MG63 (cell line): ENCODE results near the gene MCTP1. TPM values are rescaled to one million over a fixed set of nuclear protein-coding genes. Genes with fewer than 3 reads are reported as not detected.

Experiments
- DNase-seq: peaks from one replicate; pipeline ENCODE4 v3.0.0-alpha.2; 2020
- H3K27me3 ChIP-seq: fragments of 250-450 bp; sonication (Bioruptor Pico); 2 replicates; pipeline ENCODE4 v1.5.1; 2020; ENCODE audit warnings: mild to moderate bottlenecking, moderate library complexity
- H3K36me3 ChIP-seq: fragments of 250-450 bp; sonication (Bioruptor Pico); 2 replicates; pipeline ENCODE4 v1.5.1; 2020; ENCODE audit warnings: mild to moderate bottlenecking, moderate library complexity
- H3K4me3 ChIP-seq: fragments of 250-450 bp; sonication (Bioruptor Pico); 2 replicates; pipeline ENCODE4 v1.5.1; 2020; ENCODE audit warnings: mild to moderate bottlenecking, moderate library complexity
- H3K9me3 ChIP-seq: fragments of 250-450 bp; sonication (Bioruptor Pico); 2 replicates; pipeline ENCODE4 v1.5.1; 2020; ENCODE audit warnings: mild to moderate bottlenecking, moderate library complexity
- total RNA-seq: library from RNA; depleted of rRNA; stranded (reverse); fragments of >200 nt; shearing (Covaris generic); gene quantifications from 2 replicates; pipeline ENCODE4 v1.2.3, GENCODE V29; 2014; ENCODE audit warnings: low replicate concordance

MCTP1 gene
- total RNA-seq, 1 experiment from 2014 or later, result 3.1 TPM

- H3K4me3 ChIP-seq, result no peak overlapping the region
- peak; percentile 7 for DNase-seq
These were observed 530.1 kb downstream of the MCTP1 start for GRCh38 chr5:94754824-94755223.

GRCh38 chr5:94751460-94751859, 533.4 kb downstream of the MCTP1 start:
- Histone ChIP-seq H3K9me3 (no peaks in the 10 kb centered on the region), H3K4me3 (no peak overlapping the region), H3K36me3 (no peaks in the 10 kb centered on the region), H3K27me3 (no peaks in the 10 kb centered on the region)
- DNase-seq, result no peak

More at GRCh38 chr5:94754824-94755223, 530.1 kb downstream of the MCTP1 start:
- no peaks in the 10 kb centered on the region for H3K9me3 ChIP-seq
- peaks cover 2% of the 10 kb centered on the region for H3K27me3 ChIP-seq
- no peaks in the 10 kb centered on the region for H3K36me3 ChIP-seq

GRCh38 chr5:94750681-94751080, 534.2 kb downstream of the MCTP1 start:
- Histone ChIP-seq H3K36me3 (no peaks in the 10 kb centered on the region), H3K27me3 (no peaks in the 10 kb centered on the region), H3K9me3 (no peaks in the 10 kb centered on the region), H3K4me3 (no peak overlapping the region)
- no peak for DNase-seq

- Histone ChIP-seq H3K36me3 (no peaks in the 10 kb centered on the region), H3K9me3 (no peaks in the 10 kb centered on the region), H3K4me3 (no peak overlapping the region), H3K27me3 (no peaks in the 10 kb centered on the region)
- no peak for DNase-seq
These were observed 535.9 kb downstream of the MCTP1 start for GRCh38 chr5:94749042-94749441.

GRCh38 chr5:94748212-94748611, 536.7 kb downstream of the MCTP1 start:
- no peak overlapping the region for H3K4me3 ChIP-seq
- no peak for DNase-seq
- H3K36me3 ChIP-seq, result no peaks in the 10 kb centered on the region
- H3K9me3 ChIP-seq, result no peaks in the 10 kb centered on the region
- no peaks in the 10 kb centered on the region for H3K27me3 ChIP-seq

- Histone ChIP-seq H3K9me3 (no peaks in the 10 kb centered on the region), H3K4me3 (no peak overlapping the region), H3K36me3 (no peaks in the 10 kb centered on the region), H3K27me3 (no peaks in the 10 kb centered on the region)
- no peak for DNase-seq
These were observed 537.5 kb downstream of the MCTP1 start for GRCh38 chr5:94747371-94747770.

GRCh38 chr5:94746731-94747124, 538.2 kb downstream of the MCTP1 start:
- H3K4me3 ChIP-seq, result no peak overlapping the region
- no peak for DNase-seq
- no peaks in the 10 kb centered on the region for H3K36me3 ChIP-seq
- no peaks in the 10 kb centered on the region; the same call in 1 of the 2 replicates for H3K27me3 ChIP-seq
- no peaks in the 10 kb centered on the region for H3K9me3 ChIP-seq

GRCh38 chr5:94745786-94746730, 538.8 kb downstream of the MCTP1 start:
- Histone ChIP-seq H3K27me3 (no peaks in the 10 kb centered on the region; the same call in none of the 2 replicates), H3K36me3 (no peaks in the 10 kb centered on the region), H3K4me3 (no peak overlapping the region), H3K9me3 (no peaks in the 10 kb centered on the region)
- DNase-seq, result no peak

GRCh38 chr5:94744906-94745305, 540.0 kb downstream of the MCTP1 start:
- Histone ChIP-seq H3K36me3 (no peaks in the 10 kb centered on the region), H3K4me3 (no peak overlapping the region), H3K9me3 (no peaks in the 10 kb centered on the region), H3K27me3 (no peaks in the 10 kb centered on the region; the same call in none of the 2 replicates)
- DNase-seq, result no peak

GRCh38 chr5:94742852-94743251, 542.0 kb downstream of the MCTP1 start:
- no peak for DNase-seq
- no peaks in the 10 kb centered on the region for H3K36me3 ChIP-seq
- H3K27me3 ChIP-seq, result no peaks in the 10 kb centered on the region; the same call in none of the 2 replicates
- H3K4me3 ChIP-seq, result no peak overlapping the region
- no peaks in the 10 kb centered on the region for H3K9me3 ChIP-seq

GRCh38 chr5:94740286-94740685, 544.6 kb downstream of the MCTP1 start:
- no peak for DNase-seq
- Histone ChIP-seq H3K27me3 (no peaks in the 10 kb centered on the region; the same call in none of the 2 replicates), H3K4me3 (no peak overlapping the region)

GRCh38 chr5:94736498-94736897, 548.4 kb downstream of the MCTP1 start:
- H3K9me3 ChIP-seq, result no peaks in the 10 kb centered on the region
- H3K36me3 ChIP-seq, result no peaks in the 10 kb centered on the region
- no peak for DNase-seq
- H3K27me3 ChIP-seq, result no peaks in the 10 kb centered on the region; the same call in 1 of the 2 replicates
- H3K4me3 ChIP-seq, result no peak overlapping the region

More at GRCh38 chr5:94740286-94740685, 544.6 kb downstream of the MCTP1 start:
- no peaks in the 10 kb centered on the region for H3K9me3 ChIP-seq
- H3K36me3 ChIP-seq, result no peaks in the 10 kb centered on the region

GRCh38 chr5:94731471-94731870, 553.4 kb downstream of the MCTP1 start:
- H3K9me3 ChIP-seq, result no peaks in the 10 kb centered on the region
- no peaks in the 10 kb centered on the region for H3K36me3 ChIP-seq
- DNase-seq, result no peak
- no peaks in the 10 kb centered on the region for H3K27me3 ChIP-seq
- no peak overlapping the region for H3K4me3 ChIP-seq

GRCh38 chr5:94725142-94725541, 559.8 kb downstream of the MCTP1 start:
- no peaks in the 10 kb centered on the region for H3K36me3 ChIP-seq
- no peak overlapping the region for H3K4me3 ChIP-seq
- DNase-seq, result no peak
- H3K27me3 ChIP-seq, result peaks cover 15% of the 10 kb centered on the region
- no peaks in the 10 kb centered on the region for H3K9me3 ChIP-seq

- Histone ChIP-seq H3K4me3 (no peak overlapping the region), H3K9me3 (no peaks in the 10 kb centered on the region), H3K36me3 (no peaks in the 10 kb centered on the region; the same call in none of the 2 replicates), H3K27me3 (no peaks in the 10 kb centered on the region)
- no peak for DNase-seq
These were observed 569.1 kb downstream of the MCTP1 start for GRCh38 chr5:94715768-94716167.

- Histone ChIP-seq H3K36me3 (peaks cover 12% of the 10 kb centered on the region), H3K27me3 (no peaks in the 10 kb centered on the region), H3K9me3 (no peaks in the 10 kb centered on the region), H3K4me3 (no peak overlapping the region)
- DNase-seq, result no peak
These were observed 573.1 kb downstream of the MCTP1 start for GRCh38 chr5:94711785-94712184.

- no peaks in the 10 kb centered on the region for H3K9me3 ChIP-seq
- no peaks in the 10 kb centered on the region for H3K27me3 ChIP-seq
- H3K36me3 ChIP-seq, result peaks cover 12% of the 10 kb centered on the region
- H3K4me3 ChIP-seq, result no peak overlapping the region
- no peak for DNase-seq
These were observed 575.6 kb downstream of the MCTP1 start for GRCh38 chr5:94709277-94709676.

GRCh38 chr5:94707359-94707758, 577.5 kb downstream of the MCTP1 start:
- H3K9me3 ChIP-seq, result no peaks in the 10 kb centered on the region
- no peaks in the 10 kb centered on the region for H3K27me3 ChIP-seq
- DNase-seq, result no peak
- peaks cover 12% of the 10 kb centered on the region for H3K36me3 ChIP-seq
- H3K4me3 ChIP-seq, result no peak overlapping the region
